PFSK-1 (cell line): ENCODE data around the gene ANKS1B.

ENCODE experiments used
- POLR2AphosphoS5 ChIP-seq: IDR thresholded peaks from 2 replicates; pipeline ENCODE4 v1.6.1; 2012; ENCODE audit warnings: low read depth, mild to moderate bottlenecking, control low read depth, low read length, moderate library complexity
- REST ChIP-seq, 2 experiments: IDR thresholded peaks; 2 replicates each; pipeline versions ENCODE4 v1.6.1 to v1.8.0; 2011 to 2012; ENCODE audit warnings: low read depth in 2 of 2, low read length in 2 of 2, control low read depth in 1 of 2, inconsistent platforms in 1 of 2, mild to moderate bottlenecking in 1 of 2, moderate library complexity in 1 of 2; ENCODE audit not compliant: insufficient read depth in 1 of 2
- SIN3A ChIP-seq: IDR thresholded peaks from 2 replicates; pipeline ENCODE4 v1.6.1; 2012; ENCODE audit warnings: mild to moderate bottlenecking, low read length, moderate library complexity, borderline replicate concordance; ENCODE audit not compliant: insufficient read depth

DNA sequence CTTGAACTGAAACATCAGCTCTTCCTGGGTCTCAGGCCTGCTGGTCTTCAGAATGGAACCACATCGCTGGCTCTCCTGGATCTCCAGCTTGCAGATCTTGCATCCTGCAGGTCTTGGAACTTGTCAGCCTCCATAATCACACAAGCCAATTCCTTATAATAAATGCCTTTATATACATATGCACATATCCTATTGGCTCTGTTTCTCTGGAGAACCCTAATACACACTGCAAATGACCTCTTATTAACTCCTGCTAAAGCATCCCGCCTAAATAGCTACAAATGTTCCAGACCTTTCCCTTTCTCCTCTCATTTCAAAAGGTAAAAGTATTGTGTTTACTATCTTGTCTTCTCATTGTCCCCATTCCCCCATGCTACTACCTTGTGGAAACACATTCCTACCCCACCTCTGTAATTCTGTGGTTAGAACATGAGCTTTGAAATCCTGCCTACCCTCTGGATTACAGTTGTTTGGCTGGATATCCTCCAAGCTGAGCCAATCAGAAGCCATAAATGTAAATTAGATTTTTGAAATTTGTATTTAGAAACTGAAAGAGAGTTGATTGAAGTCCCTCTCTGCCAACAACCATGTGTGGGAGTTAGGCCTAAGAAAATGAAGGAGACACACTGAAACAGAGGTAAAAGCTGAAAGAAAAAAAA lies 58.1 kb downstream of the ANKS1B start:
- TF ChIP-seq POLR2AphosphoS5, result no peak
- TF ChIP-seq SIN3A, result no peak
- no peak for TF ChIP-seq REST (IDR thresholded peaks at IDR 0.05; ENCODE audit: insufficient read depth in 1 of 2, low read depth in 2 of 2, low read length in 2 of 2)
